ENCODE results near the gene ATRN. TPM values are rescaled to one million over a fixed set of nuclear protein-coding genes. Genes with fewer than 3 reads are reported as not detected.

The ATRN gene
- total and polyA plus RNA-seq, 8 donors = 2.9 to 63.9 (median 24.2) TPM

GRCh38 chr20:3635346-3635745 lies 164.5 kb downstream of the ATRN start:
- no peak for DNase-seq
- WGBS, 5 donors = 83 to 99% (median 96%) methylated on average over 1 of the region's 1 CpG
- no peaks in the 10 kb centered on the region for H3K27me3 ChIP-seq
- TF ChIP-seq POLR2A (IDR thresholded peaks at IDR 0.05) = no peak
- no peak for TF ChIP-seq POLR2AphosphoS5 (IDR thresholded peaks at IDR 0.05)
- no peak for TF ChIP-seq EP300 (IDR thresholded peaks at IDR 0.05)
- TF ChIP-seq CTCF (IDR thresholded peaks at IDR 0.05) = no peak
- no peak overlapping the region for H3K27ac ChIP-seq
- H3K36me3 ChIP-seq = peaks cover 7 to 41% (median 24%) of the 10 kb centered on the region in 4 donors
- H3K4me3 ChIP-seq = no peak overlapping the region
- H3K9me3 ChIP-seq = no peaks in the 10 kb centered on the region
- peaks cover 0 to 18% (median 3%) of the 10 kb centered on the region in 4 donors for H3K4me1 ChIP-seq
- intact Hi-C loops (cut with DNase I; ENCODE audit: low total_unique reads) = no loop called here

- 82 to 99% (median 97%) methylated on average over 3 of the region's 3 CpGs for WGBS, 5 donors
- intact Hi-C loops (cut with DNase I; ENCODE audit: low total_unique reads) = no loop called here
- H3K27me3 ChIP-seq = no peaks in the 10 kb centered on the region
- H3K9me3 ChIP-seq = no peaks in the 10 kb centered on the region
- no peak overlapping the region for H3K4me3 ChIP-seq
- TF ChIP-seq POLR2A (IDR thresholded peaks at IDR 0.05) (no peak), EP300 (IDR thresholded peaks at IDR 0.05) (no peak), POLR2AphosphoS5 (IDR thresholded peaks at IDR 0.05) (no peak), CTCF (IDR thresholded peaks at IDR 0.05) (no peak)
- H3K36me3 ChIP-seq = peaks cover 10 to 66% (median 58%) of the 10 kb centered on the region in 4 donors
- H3K27ac ChIP-seq = no peak overlapping the region
- DNase-seq = no peak
- H3K4me1 ChIP-seq = no peaks in the 10 kb centered on the region
Measured at GRCh38 chr20:3640259-3640658, 169.4 kb downstream of the ATRN start.

- H3K9me3 ChIP-seq = no peaks in the 10 kb centered on the region
- intact Hi-C loops (cut with DNase I; ENCODE audit: low total_unique reads) = no loop called here
- 90 to 94% (median 92%) methylated on average over 18 to 20 of the region's 20 CpGs for WGBS, 5 donors
Measured at GRCh38 chr20:3645309-3646066, 174.7 kb downstream of the ATRN start.

GRCh38 chr20:3646067-3646440 lies 175.2 kb downstream of the ATRN start:
- Histone ChIP-seq H3K27me3 (no peaks in the 10 kb centered on the region), H3K27ac (no peak overlapping the region), H3K4me3 (no peak overlapping the region), H3K9me3 (no peaks in the 10 kb centered on the region), H3K36me3 (peaks cover 27 to 89% (median 85%) of the 10 kb centered on the region in 4 donors), H3K4me1 (peaks cover 0 to 9% (median under 1%) of the 10 kb centered on the region in 4 donors)
- 66 to 88% (median 74%) methylated on average over 5 of the region's 5 CpGs for WGBS, 5 donors
- intact Hi-C loops (cut with DNase I; ENCODE audit: low total_unique reads) = no loop called here
- DNase-seq = no peak
- TF ChIP-seq EP300 (IDR thresholded peaks at IDR 0.05) (no peak), CTCF (IDR thresholded peaks at IDR 0.05) (no peak), POLR2AphosphoS5 (IDR thresholded peaks at IDR 0.05) (no peak), POLR2A (IDR thresholded peaks at IDR 0.05) (no peak)

More at GRCh38 chr20:3645309-3646066, 174.7 kb downstream of the ATRN start:
- peaks cover 27 to 94% (median 88%) of the 10 kb centered on the region in 4 donors for H3K36me3 ChIP-seq
- TF ChIP-seq CTCF (IDR thresholded peaks at IDR 0.05) = no peak
- no peak for TF ChIP-seq EP300 (IDR thresholded peaks at IDR 0.05)
- TF ChIP-seq POLR2A (IDR thresholded peaks at IDR 0.05) = no peak
- no peak for TF ChIP-seq POLR2AphosphoS5 (IDR thresholded peaks at IDR 0.05)
- H3K4me3 ChIP-seq = no peak overlapping the region
- no peak overlapping the region for H3K27ac ChIP-seq
- no peaks in the 10 kb centered on the region for H3K27me3 ChIP-seq
- H3K4me1 ChIP-seq = peaks cover 0 to 9% (median 0%) of the 10 kb centered on the region in 4 donors
- no peak for DNase-seq

Measured in stomach (tissue), 9 donors.